SJSA1 (cell line): Measurements from ENCODE around the gene MX1. TPM values are rescaled to one million over a fixed set of nuclear protein-coding genes. Genes with fewer than 3 reads are reported as not detected.

ENCODE experiments used
- DNase-seq, 2 experiments: peaks; one replicate each; pipeline ENCODE4 v3.0.0-alpha.2; 2015 to 2020; ENCODE audit warnings: low spot score in 2 of 2, low read depth in 1 of 2
- H3K27ac ChIP-seq: fragments of 250-450 bp; sonication (Bioruptor Pico); 2 replicates; pipeline ENCODE4 v1.5.1; 2020; ENCODE audit warnings: mild to moderate bottlenecking, moderate library complexity
- H3K27me3 ChIP-seq: fragments of 250-450 bp; sonication (Bioruptor Pico); replicated peaks from 2 replicates; pipeline ENCODE4 v1.5.1; 2020; ENCODE audit warnings: mild to moderate bottlenecking, moderate library complexity
- H3K36me3 ChIP-seq: fragments of 250-450 bp; sonication (Bioruptor Pico); 2 replicates; pipeline ENCODE4 v1.5.1; 2020; ENCODE audit warnings: mild to moderate bottlenecking
- H3K4me1 ChIP-seq: fragments of 250-450 bp; sonication (Bioruptor Pico); replicated peaks from 2 replicates; pipeline ENCODE4 v1.6.1; 2021; ENCODE audit warnings: mild to moderate bottlenecking
- H3K4me3 ChIP-seq: fragments of 250-450 bp; sonication (Bioruptor Pico); 2 replicates; pipeline ENCODE4 v1.5.1; 2020; ENCODE audit warnings: mild to moderate bottlenecking
- H3K9me3 ChIP-seq: fragments of 250-450 bp; sonication (Bioruptor Pico); replicated peaks from 2 replicates; pipeline ENCODE4 v1.5.1; 2020; ENCODE audit warnings: mild to moderate bottlenecking
- total RNA-seq: library from RNA; depleted of rRNA; stranded (reverse); fragments of >200 nt; shearing (Covaris generic); gene quantifications from 2 replicates; pipeline ENCODE4 v1.2.3, GENCODE V29; 2014

Gene MX1
- total RNA-seq, 1 experiment from 2014 or later, result 6.6 TPM

- H3K27me3 ChIP-seq, result no peaks in the 10 kb centered on the region; the same call in 1 of the 2 replicates
- H3K36me3 ChIP-seq, result no peaks in the 10 kb centered on the region; the same call in 1 of the 2 replicates
- H3K9me3 ChIP-seq, result no peaks in the 10 kb centered on the region
- no peaks in the 10 kb centered on the region for H3K4me1 ChIP-seq
- no peak overlapping the region for H3K27ac ChIP-seq
- no peak overlapping the region for H3K4me3 ChIP-seq
- no peak for DNase-seq
These were observed 20.5 kb downstream of the MX1 start for GRCh38 chr21:41446586-41446985.

- H3K27me3 ChIP-seq, result no peaks in the 10 kb centered on the region; the same call in 1 of the 2 replicates
- DNase-seq, result no peak
- no peak overlapping the region for H3K4me3 ChIP-seq
- no peak overlapping the region for H3K27ac ChIP-seq
- no peaks in the 10 kb centered on the region for H3K9me3 ChIP-seq
- H3K4me1 ChIP-seq, result no peaks in the 10 kb centered on the region
- no peaks in the 10 kb centered on the region; the same call in 1 of the 2 replicates for H3K36me3 ChIP-seq
These were observed 21.3 kb downstream of the MX1 start for GRCh38 chr21:41447356-41447755.

- no peak for DNase-seq
- Histone ChIP-seq H3K36me3 (no peaks in the 10 kb centered on the region), H3K9me3 (no peaks in the 10 kb centered on the region), H3K27me3 (no peaks in the 10 kb centered on the region; the same call in 1 of the 2 replicates), H3K4me1 (no peaks in the 10 kb centered on the region), H3K4me3 (no peak overlapping the region), H3K27ac (no peak overlapping the region)
These were observed 23.6 kb downstream of the MX1 start for GRCh38 chr21:41449613-41450012.

- no peaks in the 10 kb centered on the region for H3K4me1 ChIP-seq
- H3K36me3 ChIP-seq, result no peaks in the 10 kb centered on the region
- H3K9me3 ChIP-seq, result no peaks in the 10 kb centered on the region
- H3K4me3 ChIP-seq, result no peak overlapping the region
- no peak overlapping the region for H3K27ac ChIP-seq
- DNase-seq, result no peak
- no peaks in the 10 kb centered on the region; the same call in 1 of the 2 replicates for H3K27me3 ChIP-seq
These were observed 26.0 kb downstream of the MX1 start for GRCh38 chr21:41451753-41452676.

GRCh38 chr21:41453198-41453597 lies 27.2 kb downstream of the MX1 start:
- H3K4me3 ChIP-seq, result no peak overlapping the region
- DNase-seq, result no peak

GRCh38 chr21:41453761-41454160 lies 27.7 kb downstream of the MX1 start:
- H3K36me3 ChIP-seq, result no peaks in the 10 kb centered on the region
- H3K27me3 ChIP-seq, result no peaks in the 10 kb centered on the region; the same call in 1 of the 2 replicates
- H3K4me3 ChIP-seq, result no peak overlapping the region
- H3K4me1 ChIP-seq, result no peaks in the 10 kb centered on the region
- H3K9me3 ChIP-seq, result no peaks in the 10 kb centered on the region
- H3K27ac ChIP-seq, result no peak overlapping the region
- no peak for DNase-seq

More at GRCh38 chr21:41453198-41453597, 27.2 kb downstream of the MX1 start:
- H3K27me3 ChIP-seq, result no peaks in the 10 kb centered on the region; the same call in 1 of the 2 replicates
- H3K36me3 ChIP-seq, result no peaks in the 10 kb centered on the region
- H3K9me3 ChIP-seq, result no peaks in the 10 kb centered on the region
- no peak overlapping the region for H3K27ac ChIP-seq
- no peaks in the 10 kb centered on the region for H3K4me1 ChIP-seq

- DNase-seq, result no peak
- Histone ChIP-seq H3K27ac (no peak overlapping the region), H3K36me3 (no peaks in the 10 kb centered on the region), H3K4me1 (peaks cover 10% of the 10 kb centered on the region; the same call in 1 of the 2 replicates), H3K4me3 (no peak overlapping the region), H3K9me3 (no peaks in the 10 kb centered on the region), H3K27me3 (no peaks in the 10 kb centered on the region)
These were observed 32.1 kb downstream of the MX1 start for GRCh38 chr21:41458121-41458520.

GRCh38 chr21:41458559-41458958 lies 32.5 kb downstream of the MX1 start:
- no peaks in the 10 kb centered on the region for H3K36me3 ChIP-seq
- H3K4me1 ChIP-seq, result peaks cover 10% of the 10 kb centered on the region; the same call in 1 of the 2 replicates
- H3K27me3 ChIP-seq, result no peaks in the 10 kb centered on the region
- 0 out of 2 replicates have a peak, but pooled peaks cover under 1% of the 10 kb centered on the region for H3K9me3 ChIP-seq
- H3K27ac ChIP-seq, result no peak overlapping the region
- H3K4me3 ChIP-seq, result no peak overlapping the region
- no peak for DNase-seq

GRCh38 chr21:41459884-41460534 lies 34.0 kb downstream of the MX1 start:
- no peak for DNase-seq
- peaks cover 10% of the 10 kb centered on the region; the same call in 1 of the 2 replicates for H3K4me1 ChIP-seq
- H3K36me3 ChIP-seq, result no peaks in the 10 kb centered on the region
- 0 out of 2 replicates have a peak, but pooled peaks cover 3% of the 10 kb centered on the region for H3K9me3 ChIP-seq
- no peaks in the 10 kb centered on the region for H3K27me3 ChIP-seq
- H3K4me3 ChIP-seq, result no peak overlapping the region
- no peak overlapping the region for H3K27ac ChIP-seq

GRCh38 chr21:41460578-41461527 lies 34.8 kb downstream of the MX1 start:
- peaks cover 17% of the 10 kb centered on the region for H3K4me1 ChIP-seq
- peak; percentile 40 to 66 for DNase-seq
- no peak overlapping the region for H3K27ac ChIP-seq
- 0 out of 2 replicates have a peak, but pooled peaks cover 3% of the 10 kb centered on the region for H3K9me3 ChIP-seq
- H3K36me3 ChIP-seq, result no peaks in the 10 kb centered on the region
- peak overlapping the region; percentile 15; the same call in 1 of the 2 replicates for H3K4me3 ChIP-seq
- H3K27me3 ChIP-seq, result no peaks in the 10 kb centered on the region

GRCh38 chr21:41465176-41465781 lies 39.2 kb downstream of the MX1 start:
- Histone ChIP-seq H3K4me3 (no peak overlapping the region), H3K4me1 (peaks cover 42% of the 10 kb centered on the region), H3K27ac (no peak overlapping the region), H3K27me3 (no peaks in the 10 kb centered on the region), H3K36me3 (no peaks in the 10 kb centered on the region), H3K9me3 (0 out of 2 replicates have a peak, but pooled peaks cover 3% of the 10 kb centered on the region)
- DNase-seq, result no peak

GRCh38 chr21:41466024-41466820 lies 40.2 kb downstream of the MX1 start:
- DNase-seq, result peak in 1 of 2 experiments; percentile 64
- Histone ChIP-seq H3K9me3 (0 out of 2 replicates have a peak, but pooled peaks cover 3% of the 10 kb centered on the region), H3K4me1 (peaks cover 39% of the 10 kb centered on the region), H3K36me3 (no peaks in the 10 kb centered on the region), H3K27me3 (no peaks in the 10 kb centered on the region), H3K4me3 (no peak overlapping the region), H3K27ac (peak overlapping the region; percentile 49)
